NB4 (cell line): ENCODE results near the gene CD44.

ENCODE experiments used
- DNase-seq: peaks from one replicate; pipeline ENCODE4 v3.0.0; 2010; ENCODE audit warnings: low read depth
- H3K4me3 ChIP-seq: one replicate; pipeline ENCODE4 v1.5.1; 2011; ENCODE audit warnings: mild to moderate bottlenecking, low read depth, low read length, moderate library complexity
- MAX ChIP-seq: IDR thresholded peaks from 2 replicates; pipeline ENCODE4 v1.6.1; 2011; ENCODE audit warnings: low read depth, low read length
- MYC ChIP-seq: IDR thresholded peaks from 2 replicates; pipeline ENCODE4 v1.6.1; 2011; ENCODE audit warnings: low read depth, low read length
- POLR2A ChIP-seq: IDR thresholded peaks from 2 replicates; pipeline ENCODE4 v1.6.1; 2011; ENCODE audit warnings: mild to moderate bottlenecking; ENCODE audit not compliant: insufficient read length; ENCODE audit errors: extremely low read depth
- TF ChIP-seq, protein P1 (sequence below): IDR thresholded peaks from one replicate; pipeline ENCODE4 v1.5.1; 2012; ENCODE audit warnings: low read depth, low read length

The CD44 gene

DNA sequence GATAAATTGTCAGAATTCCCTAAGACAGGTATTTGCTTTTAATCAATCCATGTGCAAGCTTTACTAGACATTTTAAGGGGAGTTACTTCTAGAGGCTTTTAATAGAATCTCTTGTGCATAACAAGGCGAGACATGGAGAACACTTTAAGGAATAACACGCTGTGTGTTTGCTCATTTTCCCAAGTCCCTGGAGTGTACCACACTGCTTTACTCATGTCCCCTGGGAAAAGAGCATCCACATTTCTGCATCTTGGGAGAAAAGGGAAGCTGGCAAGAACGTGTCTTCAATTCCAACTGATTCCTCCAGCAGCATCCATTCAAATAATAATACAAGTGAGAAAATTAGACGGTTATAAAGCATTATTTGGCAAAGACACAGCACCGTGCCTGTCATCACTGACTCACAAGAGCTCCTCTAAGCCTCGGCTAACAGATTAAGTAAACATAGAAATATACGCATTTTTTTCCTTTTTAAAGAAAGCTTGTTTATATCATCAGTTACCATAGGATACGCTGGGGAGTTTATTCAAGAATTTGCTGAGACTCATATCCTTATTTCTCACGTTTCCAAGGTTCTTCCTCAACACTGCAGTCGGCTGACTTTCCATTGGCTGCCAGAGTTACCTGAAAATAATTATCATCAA is 121.5 kb downstream of the CD44 start:
- DNase-seq = no peak
- TF ChIP-seq, protein P1, sequence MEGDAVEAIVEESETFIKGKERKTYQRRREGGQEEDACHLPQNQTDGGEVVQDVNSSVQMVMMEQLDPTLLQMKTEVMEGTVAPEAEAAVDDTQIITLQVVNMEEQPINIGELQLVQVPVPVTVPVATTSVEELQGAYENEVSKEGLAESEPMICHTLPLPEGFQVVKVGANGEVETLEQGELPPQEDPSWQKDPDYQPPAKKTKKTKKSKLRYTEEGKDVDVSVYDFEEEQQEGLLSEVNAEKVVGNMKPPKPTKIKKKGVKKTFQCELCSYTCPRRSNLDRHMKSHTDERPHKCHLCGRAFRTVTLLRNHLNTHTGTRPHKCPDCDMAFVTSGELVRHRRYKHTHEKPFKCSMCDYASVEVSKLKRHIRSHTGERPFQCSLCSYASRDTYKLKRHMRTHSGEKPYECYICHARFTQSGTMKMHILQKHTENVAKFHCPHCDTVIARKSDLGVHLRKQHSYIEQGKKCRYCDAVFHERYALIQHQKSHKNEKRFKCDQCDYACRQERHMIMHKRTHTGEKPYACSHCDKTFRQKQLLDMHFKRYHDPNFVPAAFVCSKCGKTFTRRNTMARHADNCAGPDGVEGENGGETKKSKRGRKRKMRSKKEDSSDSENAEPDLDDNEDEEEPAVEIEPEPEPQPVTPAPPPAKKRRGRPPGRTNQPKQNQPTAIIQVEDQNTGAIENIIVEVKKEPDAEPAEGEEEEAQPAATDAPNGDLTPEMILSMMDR = no peak
- TF ChIP-seq MYC (no peak), POLR2A (no peak), MAX (no peak)
- H3K4me3 ChIP-seq = no peak overlapping the region

- no peak for DNase-seq
- no peak for TF ChIP-seq POLR2A
- TF ChIP-seq, protein P1 = no peak
- no peak for TF ChIP-seq MAX
- TF ChIP-seq MYC = no peak
- no peak overlapping the region for H3K4me3 ChIP-seq
Observed at GRCh38 chr11:35261197-35261596, 122.2 kb downstream of the CD44 start.

- H3K4me3 ChIP-seq = no peak overlapping the region
- TF ChIP-seq POLR2A (no peak), MAX (no peak), MYC (no peak)
- TF ChIP-seq, protein P1 = no peak
- DNase-seq = no peak
Observed at GRCh38 chr11:35262056-35262455, 123.1 kb downstream of the CD44 start.

DNA sequence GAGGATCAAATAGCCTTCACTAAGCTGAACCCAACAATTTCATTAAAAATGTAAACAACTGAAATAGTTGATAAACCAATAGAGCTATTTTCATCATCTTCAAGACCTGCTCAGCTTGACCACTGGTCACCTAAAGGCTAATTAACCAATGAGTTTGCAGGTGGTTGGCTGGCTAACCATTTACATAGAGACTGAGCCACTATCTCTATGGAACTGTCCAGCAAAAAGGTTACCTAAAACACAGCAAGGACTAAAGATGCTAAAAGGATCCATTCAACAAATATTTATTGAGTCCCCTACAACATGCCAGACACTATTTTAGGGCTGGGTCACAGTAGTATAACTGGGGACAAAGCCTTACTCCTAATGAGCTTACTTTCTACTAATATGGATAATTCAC is 123.8 kb downstream of the CD44 start:
- no peak for TF ChIP-seq POLR2A
- TF ChIP-seq, protein P1 = no peak
- TF ChIP-seq MAX = no peak
- TF ChIP-seq MYC = no peak
- DNase-seq = no peak
- no peak overlapping the region for H3K4me3 ChIP-seq

GRCh38 chr11:35265755-35266454 is 126.9 kb downstream of the CD44 start:
- H3K4me3 ChIP-seq = no peak overlapping the region
- no peak for DNase-seq
- TF ChIP-seq, protein P1 = no peak
- TF ChIP-seq MYC = no peak
- no peak for TF ChIP-seq POLR2A
- no peak for TF ChIP-seq MAX
